Stimulated activated CD8-positive, alpha-beta memory T cell treated with anti-CD3 and anti-CD28 coated beads, Interleukin-12 subunit alpha, Interleukin-12 subunit beta, amount 100 ng/mL, for 4 hours (primary cell): ENCODE results near the gene MAP2K5.

Experiments
- DNase-seq: peaks from one replicate; pipeline ENCODE4 v3.0.0-alpha.2; 2020; ENCODE audit warnings: low read depth

Gene MAP2K5

DNA sequence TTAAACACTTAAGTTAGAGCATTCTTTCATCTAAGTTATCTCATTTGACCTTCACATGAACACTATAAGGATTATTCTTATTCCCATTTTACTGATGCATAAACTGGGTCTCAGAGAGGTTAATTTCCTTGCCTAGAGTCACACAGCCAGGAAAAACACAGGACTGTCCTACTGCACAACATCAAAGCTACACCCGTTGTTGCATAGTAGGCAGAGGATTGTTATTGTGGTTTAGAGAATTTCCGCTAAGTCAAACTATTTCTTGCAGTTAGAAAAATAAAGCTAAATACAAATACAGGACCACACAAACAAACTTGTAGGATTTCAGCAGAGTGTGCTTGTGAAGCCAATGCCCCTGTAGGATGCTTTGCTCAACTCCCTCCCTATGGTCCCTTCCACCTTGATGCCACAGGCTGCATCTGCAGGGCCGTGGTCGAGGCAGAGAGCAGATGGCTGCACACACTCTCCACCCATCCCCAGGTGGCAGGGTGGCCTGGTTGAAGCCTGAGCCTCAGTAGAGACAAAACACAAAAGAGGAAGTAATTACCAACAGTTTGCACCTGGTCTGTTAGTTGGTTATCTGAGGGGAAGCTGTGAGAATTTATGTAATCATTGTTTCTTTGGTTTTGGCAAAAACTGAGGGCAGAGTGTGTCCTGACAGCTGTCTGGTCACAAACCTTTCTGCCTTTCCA is 241.7 kb downstream of the MAP2K5 start:
- no peak for DNase-seq

DNA sequence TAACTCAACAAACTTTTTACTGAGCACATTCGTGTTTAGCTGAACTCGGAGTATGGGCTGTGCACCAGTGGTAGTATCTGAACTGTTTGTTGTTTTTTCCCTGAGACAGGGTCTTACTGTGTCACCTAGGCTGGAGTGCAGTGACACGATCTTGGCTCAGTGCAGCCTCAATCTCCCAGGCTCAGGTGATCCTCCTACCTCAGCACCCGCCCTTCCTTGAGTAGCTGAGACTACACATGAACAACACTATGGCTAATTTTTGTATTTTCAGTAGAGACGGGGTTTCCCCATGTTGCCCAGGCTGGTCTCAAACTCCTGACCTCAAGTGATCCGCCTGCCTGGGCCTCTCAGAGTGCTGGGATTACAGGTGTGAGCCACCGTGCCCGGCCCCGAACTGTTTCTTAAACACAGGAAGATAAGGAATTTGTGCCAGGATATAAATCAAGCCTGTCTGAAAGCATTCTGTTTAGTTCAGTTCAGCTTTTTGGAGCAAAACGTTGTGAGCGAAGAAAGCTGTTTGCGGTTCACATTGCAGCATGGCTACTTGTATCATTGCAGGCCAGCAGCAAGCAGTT is 242.4 kb downstream of the MAP2K5 start:
- DNase-seq, result no peak

DNA sequence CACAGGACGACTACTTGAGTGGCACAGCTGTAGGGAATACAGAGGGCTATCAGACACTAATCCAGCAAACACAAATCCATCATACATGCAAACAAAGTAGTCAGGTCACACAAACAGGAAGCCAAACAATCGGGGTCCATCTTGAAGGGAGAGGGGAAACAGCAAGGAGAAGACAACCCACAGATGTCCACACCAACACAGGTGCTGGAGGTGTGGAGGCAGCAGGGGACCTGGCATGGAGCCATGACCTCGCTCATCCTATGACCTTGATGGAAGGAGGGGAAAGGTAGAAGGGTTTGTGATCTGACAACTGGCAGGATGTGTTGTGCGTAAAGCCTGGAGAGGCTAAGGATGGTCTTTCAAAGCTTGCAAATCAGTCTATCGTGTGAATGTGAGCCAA is 242.9 kb downstream of the MAP2K5 start:
- DNase-seq, result no peak

DNA sequence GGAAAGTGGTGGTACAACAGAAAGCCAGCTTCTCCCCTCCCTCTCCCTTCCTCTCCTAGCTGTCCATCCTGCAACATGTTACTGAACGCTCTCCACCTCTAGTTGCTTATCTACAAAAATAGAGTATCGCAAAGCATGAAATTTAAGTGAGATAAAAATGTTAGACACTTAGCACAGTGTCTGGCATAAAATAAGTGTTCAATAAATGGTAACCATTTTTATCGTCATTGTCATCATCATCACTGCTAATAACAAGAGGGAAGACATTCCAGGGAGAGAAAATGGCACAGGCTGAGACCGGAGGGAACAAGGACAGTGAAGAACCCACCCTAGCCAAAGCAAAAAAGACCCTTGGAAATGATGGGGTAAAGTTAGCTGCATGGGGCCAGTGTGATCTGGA is 244.1 kb downstream of the MAP2K5 start:
- DNase-seq, result no peak

DNA sequence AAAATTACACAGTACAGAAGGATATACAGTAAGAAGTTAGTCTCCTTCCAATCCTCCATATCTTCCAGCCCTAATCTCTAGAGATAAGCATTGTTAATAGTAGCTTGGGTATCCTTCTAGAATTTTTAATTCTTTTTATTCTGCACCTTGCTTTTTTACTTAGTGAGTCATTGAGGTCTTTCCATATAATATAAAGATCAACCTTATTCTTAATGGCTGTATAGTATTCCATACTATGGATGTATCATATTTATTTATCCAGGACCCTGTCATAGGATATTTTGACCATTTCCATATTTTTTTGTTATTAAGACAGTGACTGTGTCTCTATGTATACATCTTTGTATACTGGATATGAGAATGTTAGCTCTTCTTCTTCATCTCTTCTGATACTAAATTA is 246.5 kb downstream of the MAP2K5 start:
- no peak for DNase-seq

DNA sequence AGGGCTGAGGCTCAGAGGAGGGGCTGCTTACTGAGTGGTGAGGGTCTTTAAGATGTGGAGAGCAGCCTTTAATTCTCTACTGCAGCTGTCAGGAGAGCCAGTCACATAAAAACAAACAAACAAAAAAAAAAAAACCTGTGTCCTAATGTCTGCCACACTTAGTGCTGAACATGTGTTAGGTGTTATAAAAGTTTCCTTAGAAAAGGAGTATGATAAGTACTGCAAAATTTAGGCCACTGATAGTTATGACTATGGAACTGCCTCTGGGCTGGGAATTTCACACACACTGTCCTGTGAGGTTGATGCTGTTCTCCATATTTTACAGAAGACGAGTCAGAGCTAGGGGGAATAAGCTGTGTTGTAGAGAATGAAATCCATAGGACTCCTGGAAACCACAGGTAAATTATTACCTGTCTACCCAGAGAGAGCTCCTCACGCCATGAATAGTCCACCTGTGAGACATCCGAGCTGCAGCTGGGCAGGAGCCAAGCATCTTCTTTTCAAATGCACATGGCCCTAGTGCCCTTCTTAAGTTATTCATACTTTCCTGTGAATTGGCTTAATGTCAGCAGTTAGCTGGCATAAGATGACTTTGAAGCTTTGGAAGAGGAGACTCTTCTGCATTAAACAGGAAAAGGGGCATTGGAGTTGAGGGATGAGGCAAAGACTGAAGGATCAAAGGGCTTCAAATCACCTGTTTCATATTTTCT is 248.3 kb downstream of the MAP2K5 start:
- no peak for DNase-seq

DNA sequence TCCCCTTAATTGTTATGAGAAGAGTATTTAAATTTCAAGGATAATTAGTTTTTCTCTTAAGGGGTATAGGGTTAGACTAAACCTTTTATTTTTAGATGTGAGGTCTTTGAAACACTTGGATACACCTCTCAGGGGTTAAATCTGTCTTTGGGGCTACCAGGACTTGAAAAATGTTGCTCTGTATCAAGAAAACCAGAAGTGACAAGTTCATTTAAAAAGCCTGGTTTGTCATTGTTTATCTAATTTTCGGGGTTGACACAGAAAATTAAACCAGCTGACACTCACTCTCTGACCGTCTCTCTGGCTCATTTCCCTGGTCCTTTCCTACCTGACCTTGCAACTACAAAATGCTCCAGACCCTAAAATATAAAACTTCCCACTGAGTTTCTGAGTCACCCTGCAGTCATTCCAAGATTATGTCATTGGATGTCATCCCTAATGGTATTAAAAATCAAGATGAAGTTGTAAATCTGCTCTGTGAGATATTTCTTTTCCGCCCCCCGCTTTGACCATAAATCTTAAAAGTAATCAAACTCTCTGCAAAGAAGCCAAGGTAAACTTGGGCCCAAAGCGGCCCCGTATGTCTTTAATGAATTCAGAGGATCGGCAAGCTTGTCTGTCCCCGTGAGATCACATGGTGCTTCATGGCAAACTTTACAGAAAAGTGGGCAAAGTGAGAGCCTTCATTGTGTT is 249.9 kb downstream of the MAP2K5 start:
- DNase-seq, result no peak

DNA sequence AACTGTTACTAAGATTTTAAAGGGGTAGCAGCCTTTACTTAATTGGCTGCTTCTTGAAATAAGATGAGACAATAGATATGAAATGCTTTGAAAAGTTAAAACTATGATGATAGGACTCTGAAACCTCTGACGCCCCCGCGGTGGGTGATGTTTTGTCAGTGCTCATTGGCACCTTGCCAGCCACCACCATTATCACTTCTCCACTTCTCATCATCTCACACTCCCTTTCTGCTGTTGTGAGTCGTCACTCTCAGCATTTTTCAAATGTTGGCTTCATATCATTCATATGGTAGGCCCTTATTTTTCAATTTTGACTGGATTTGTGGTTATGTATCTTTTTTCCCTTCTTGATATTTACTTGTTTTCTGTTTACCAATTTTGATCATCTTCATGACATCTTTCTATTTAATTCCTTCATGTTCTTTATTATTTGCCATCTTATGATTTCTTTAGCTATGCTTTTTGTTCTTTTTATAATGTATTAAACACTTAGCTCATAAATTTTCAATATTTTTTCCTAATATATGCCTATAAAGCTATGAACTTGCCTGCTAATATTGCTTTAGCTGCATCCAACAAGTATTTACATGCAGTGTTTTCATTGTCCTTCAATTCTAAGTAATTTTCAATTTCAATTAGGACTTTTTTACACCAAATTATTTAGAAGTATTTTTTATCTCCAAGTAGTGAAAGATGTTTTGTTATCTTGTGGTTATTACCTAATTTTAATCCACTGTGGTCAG is 252.5 kb downstream of the MAP2K5 start:
- DNase-seq, result no peak

DNA sequence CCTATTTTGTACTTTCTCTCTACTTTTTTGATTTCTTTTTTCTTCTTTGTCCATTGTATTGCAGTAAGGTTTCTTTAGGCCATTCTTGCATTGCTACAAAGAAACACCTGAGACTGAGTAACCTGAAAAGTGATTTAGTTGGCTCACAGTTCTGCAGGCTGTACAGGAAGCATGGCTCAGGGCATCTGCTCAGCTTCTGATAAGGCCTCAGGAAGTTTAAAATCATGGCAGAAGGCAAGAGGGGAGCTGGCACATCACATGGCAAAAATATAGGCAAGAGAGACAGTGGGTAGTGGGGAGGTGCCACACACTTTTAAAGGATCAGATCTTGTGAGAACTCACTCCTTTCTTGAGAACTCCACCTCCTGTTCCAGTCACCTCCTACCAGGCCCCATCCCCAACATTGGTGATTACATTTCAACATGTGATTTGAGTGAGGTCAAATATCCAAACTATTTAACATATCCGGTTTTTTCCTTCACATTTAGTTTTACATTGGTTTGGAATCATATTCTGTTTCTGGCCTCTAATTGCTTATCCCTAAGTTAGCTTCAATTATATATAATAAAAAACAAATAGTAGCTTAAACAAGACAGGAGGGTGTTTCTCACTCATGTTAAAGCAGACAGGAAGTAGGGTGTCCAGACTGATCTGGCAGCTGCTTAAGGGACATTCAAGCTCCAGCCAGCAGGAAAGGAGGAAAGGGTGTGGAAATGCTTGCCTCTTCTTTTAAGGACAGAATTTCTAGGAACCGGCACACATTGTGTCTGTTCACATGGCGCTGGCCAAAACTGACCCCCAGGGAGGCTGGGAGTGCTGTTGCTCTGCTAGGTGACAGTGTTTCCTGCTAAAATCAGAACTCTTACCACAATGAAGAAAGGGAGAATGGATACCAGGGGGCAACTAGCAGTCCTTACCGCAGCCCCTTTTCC is 254.0 kb downstream of the MAP2K5 start:
- DNase-seq, result no peak

DNA sequence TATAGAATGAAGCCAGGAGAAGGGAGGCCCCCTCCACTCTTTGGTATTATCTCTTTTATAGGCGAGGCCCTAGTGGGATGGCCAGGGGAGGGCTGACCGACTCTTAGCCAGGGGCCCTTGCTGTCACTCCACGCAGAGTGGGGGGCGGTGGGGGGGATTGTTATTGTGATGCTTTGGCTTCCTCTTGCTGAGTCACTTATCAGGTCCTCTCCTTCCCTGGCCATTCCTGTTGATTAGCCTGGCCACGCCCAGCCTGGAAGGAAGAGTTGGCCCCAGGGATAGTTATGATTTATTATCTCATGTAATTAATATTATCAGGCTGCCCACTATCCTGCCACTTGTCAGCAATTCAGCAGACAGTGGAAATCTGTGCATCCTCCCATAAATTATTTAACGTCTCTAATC is 257.3 kb downstream of the MAP2K5 start:
- DNase-seq, result no peak

DNA sequence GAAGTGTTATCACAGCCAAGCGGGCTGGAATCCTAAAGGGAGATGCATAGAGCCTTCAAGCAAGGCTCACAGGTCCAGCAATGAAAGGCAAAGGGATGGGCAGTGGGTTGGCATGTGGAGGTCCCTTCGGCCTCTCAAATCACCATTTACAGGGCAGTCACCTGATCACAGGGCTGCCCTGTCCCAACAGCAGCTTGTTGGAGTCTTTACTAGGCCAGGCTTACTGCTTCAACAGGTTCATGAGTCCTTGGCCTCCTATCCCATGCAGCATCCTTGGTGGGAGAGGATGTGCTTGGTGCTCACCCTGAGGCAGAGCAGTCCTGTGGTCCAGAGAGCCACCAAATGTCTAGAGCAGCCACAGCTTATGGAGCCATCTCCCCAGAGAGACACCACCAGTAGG is 258.6 kb downstream of the MAP2K5 start:
- no peak for DNase-seq

DNA sequence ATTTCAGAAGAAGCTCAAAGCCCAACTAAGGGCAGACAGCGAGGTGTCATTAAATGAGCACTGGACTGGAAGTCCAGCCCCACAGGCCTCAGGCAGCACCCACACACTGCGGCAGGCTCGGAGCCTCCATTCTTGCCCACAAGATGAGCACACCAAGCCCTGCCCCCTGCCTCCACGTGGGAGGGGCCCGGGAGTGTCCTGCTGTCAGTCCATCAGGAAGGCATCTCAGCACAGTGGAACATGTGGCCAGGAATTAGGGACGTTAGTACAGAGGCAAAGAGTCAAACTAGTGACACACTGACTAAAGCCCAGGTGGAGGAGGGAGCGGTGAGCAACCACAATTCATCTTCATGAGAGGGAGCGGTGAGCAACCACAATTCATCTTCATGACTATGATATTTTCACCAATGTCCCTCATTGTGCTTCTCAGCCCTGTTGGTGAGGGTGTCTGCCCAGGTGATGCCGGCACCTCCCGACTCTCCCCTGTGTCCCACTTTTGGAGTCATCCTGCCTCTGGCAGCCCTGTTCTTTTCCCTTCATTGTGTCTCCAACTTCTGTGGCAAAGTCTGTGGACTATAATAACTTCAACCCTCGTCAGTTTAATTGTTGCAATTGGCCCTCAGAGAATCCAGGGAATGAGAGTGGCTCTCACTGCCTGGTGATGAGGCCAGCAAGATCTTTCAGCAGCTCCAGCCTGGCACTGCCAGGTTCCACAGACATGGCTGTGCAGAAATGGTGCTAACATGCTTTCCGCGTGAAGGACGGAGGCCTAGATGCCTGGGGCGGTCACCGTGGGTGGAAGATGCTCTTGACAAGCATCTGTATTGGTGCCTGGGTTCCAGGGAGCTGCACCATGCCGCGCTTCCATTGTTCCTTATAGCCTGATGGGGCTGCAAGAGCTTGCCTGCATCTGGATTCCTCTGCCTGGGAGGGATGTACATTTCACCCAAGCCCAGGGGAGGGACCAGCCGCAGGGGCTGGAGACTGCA is 259.7 kb downstream of the MAP2K5 start:
- DNase-seq, result no peak

DNA sequence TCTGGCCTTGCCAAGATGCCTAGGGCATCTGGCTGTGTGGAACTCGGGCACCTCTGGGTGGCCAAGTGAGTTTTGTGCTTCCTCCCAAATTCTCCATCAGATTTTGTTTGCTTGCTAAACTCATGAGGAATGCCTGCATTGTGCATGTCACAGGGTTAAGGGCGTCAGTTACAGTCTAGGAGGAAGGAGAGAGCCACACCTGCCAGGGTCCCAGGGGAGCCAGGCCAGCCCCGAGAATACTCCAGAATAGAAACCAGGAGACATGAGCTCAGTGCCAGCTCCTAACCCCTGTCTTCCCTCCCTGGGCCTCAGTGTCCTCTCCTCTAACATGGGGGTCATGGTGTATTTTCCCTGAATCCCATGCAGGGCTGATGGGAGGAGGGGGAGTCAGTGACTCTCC is 260.8 kb downstream of the MAP2K5 start:
- DNase-seq, result no peak

DNA sequence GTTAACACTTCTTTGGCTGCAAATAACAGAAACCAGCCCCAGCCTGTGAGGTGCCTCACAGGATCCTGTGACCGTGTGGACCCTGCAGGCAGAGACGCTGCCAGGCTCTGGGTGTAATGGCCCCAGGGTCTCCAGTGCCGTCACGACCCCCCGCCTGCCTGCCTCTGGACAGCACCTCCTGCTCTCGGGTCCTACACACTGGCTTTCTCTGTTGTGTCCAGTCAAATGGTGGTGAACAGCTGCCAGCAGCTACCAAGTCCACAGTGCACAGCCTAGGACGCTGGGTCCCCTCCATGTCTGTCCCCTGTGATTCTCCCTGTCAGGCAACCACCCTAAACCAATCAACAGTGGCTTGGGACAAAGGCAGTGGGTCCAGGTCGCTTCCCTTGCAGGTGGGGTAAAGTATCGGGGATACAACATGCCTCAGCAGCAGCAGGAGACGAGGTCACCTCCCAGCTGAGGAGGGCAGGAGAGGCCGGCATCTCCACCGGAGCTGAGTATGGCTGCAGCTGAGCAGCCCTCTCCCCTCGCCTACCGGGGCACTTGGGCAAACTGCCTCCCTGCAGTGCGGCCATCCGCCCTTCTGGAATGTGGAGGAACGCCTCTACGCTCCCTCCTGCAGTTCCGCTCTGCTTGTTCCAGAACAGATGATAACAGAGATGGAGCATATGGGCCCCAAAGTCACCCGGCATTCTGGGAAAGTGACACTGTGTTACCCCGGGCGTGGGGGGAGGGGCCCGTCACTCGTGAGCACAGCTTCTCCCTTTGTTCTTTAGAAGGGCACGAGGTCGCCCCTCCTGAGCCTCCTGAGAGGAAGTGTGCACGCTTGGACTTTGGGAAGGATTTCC is 261.7 kb downstream of the MAP2K5 start:
- DNase-seq, result no peak

DNA sequence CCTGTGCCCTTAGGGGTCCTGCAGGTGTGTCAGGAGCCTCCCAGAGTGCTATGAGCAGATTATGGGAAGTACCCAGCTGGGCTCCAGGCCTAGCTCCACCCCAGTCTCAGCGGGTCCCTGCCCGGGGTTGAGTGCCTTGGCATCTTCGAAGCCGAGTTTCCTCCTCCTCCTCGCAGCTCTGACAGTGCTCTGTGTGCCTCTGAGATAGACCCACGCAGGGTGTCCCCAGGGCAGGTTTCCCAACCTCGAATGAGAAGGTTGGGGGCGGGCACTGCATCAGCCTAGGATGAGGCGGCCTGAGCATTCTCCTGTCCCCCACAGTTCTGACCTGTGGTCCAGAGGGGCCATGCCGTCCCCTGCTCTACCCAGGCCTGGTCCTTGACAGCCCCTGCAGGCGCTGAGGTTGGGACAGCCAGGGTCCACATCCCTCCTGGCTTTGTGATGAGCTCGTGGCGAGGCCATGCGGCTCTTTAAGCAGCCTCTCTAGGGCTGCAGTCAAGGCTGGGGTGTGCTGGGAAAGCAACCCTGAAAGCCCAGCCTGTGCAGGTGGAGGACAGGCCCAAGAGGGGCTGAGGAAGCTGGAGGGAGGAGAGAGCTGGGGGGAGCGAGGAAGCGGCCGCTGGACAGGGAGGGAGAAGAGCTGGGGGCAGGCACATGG is 262.6 kb downstream of the MAP2K5 start:
- no peak for DNase-seq

DNA sequence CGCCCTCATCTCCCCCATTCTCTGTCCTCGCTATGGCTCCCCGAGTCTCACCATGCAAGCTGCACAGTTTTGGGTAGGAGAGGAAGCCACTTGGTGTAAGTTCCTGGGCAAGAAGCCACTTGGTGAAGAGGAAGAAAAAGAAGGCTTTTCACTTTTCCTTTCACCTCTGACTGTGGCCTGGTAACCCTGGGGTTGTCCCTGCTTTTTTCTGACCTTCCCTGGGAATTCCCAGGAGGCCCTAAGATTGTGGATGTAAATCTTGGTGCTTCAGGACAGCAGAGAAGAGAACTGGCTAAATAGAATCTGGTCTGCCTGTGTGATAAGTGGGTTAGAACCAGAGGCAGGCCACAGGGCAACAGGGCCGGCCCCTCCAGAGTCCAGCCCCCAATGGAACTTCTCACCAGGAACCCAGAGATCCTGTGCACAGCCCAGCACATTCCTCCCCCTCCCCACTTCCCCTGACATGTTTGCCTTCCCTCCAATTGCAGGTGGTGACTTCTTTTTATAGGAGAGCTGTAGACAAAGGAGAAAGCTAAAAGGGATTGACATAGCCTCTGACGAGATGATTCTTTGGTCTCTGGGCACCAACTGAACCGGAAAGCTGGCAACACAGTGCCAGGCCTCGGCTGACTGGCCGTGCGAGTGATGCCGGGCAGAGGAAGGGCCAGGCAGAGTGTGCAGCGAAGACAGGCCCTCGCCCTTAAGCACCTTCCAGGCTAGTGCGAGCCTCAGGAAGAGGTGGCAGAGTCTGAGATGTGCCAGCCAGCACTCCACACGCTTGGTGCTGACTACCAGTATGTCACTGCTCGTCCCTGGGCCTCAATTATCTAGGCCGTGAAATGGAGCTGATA is 263.4 kb downstream of the MAP2K5 start:
- no peak for DNase-seq

DNA sequence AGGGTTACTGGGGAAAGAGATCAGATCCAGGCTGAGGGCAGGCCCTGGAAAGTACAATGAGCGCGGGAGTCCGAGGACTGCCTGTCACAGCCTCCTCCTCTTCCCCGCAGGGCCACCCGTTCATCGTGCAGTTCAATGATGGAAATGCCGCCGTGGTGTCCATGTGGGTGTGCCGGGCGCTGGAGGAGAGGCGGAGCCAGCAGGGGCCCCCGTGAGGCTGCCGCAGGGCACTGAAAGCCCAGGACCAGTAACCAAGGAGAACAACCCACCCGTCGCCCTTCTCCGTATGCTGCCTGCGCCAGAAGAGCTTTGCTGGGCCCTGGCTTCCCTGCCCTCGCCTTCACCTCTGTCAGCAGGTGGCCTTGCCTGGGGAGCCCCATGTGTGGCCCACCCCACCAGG is 264.0 kb downstream of the MAP2K5 start:
- DNase-seq, result no peak
